Cardiac muscle cell (in vitro differentiated cells and primary cell): ENCODE results near the gene MYL7. TPM values are rescaled to one million over a fixed set of nuclear protein-coding genes. Genes with fewer than 3 reads are reported as not detected.

Experiments used
- DNase-seq, 2 donors: peaks; one replicate each; pipeline versions ENCODE4 v3.0.0 to v3.0.0-alpha.2; 2010 to 2017; ENCODE audit warnings: low read depth in 1 of 2, low spot score in 1 of 2
- H3K27ac ChIP-seq: fragments of 200-600 bp; sonication (generic); 2 replicates; pipeline ENCODE4 v1.5.1; 2016
- H3K27me3 ChIP-seq: fragments of 200-600 bp; sonication (generic); 2 replicates; pipeline ENCODE4 v1.6.0; 2016; ENCODE audit warnings: control low read depth
- H3K36me3 ChIP-seq: fragments of 200-600 bp; sonication (generic); 2 replicates; pipeline ENCODE4 v1.5.1; 2016; ENCODE audit warnings: control low read depth
- H3K4me1 ChIP-seq: fragments of 200-600 bp; sonication (generic); 2 replicates; pipeline ENCODE4 v1.8.1; 2017; ENCODE audit warnings: low read depth, mild to moderate bottlenecking, mixed run types
- H3K4me3 ChIP-seq: fragments of 200-600 bp; sonication (generic); 2 replicates; pipeline ENCODE4 v1.5.1; 2016; ENCODE audit warnings: mild to moderate bottlenecking
- H3K9me3 ChIP-seq: fragments of 200-600 bp; sonication (generic); 2 replicates; pipeline ENCODE4 v1.5.1; 2017; ENCODE audit warnings: low read depth, mild to moderate bottlenecking, control low read depth
- polyA plus RNA-seq: library from polyadenylated mRNA; unstranded; fragments of >200 nt; fragmentation: Nextera tagmentation; extraction: Ambion mirVana; gene quantifications from 2 replicates; pipeline ENCODE4 v1.2.1, GENCODE V29; 2016
- total RNA-seq: library from RNA; depleted of rRNA; stranded (reverse); fragments of >200 nt; gene quantifications from 2 replicates; pipeline ENCODE4 v1.2.3, GENCODE V29; 2016
- TF ChIP-seq, protein P1 (sequence below): IDR thresholded peaks from 2 replicates; pipeline ENCODE4 v1.5.1; 2012; ENCODE audit warnings: low read depth, mild to moderate bottlenecking, low read length

The MYL7 gene
- total and polyA plus RNA-seq, 2 experiments from 2014 or later, result 9,288 to 20,231 TPM

DNA sequence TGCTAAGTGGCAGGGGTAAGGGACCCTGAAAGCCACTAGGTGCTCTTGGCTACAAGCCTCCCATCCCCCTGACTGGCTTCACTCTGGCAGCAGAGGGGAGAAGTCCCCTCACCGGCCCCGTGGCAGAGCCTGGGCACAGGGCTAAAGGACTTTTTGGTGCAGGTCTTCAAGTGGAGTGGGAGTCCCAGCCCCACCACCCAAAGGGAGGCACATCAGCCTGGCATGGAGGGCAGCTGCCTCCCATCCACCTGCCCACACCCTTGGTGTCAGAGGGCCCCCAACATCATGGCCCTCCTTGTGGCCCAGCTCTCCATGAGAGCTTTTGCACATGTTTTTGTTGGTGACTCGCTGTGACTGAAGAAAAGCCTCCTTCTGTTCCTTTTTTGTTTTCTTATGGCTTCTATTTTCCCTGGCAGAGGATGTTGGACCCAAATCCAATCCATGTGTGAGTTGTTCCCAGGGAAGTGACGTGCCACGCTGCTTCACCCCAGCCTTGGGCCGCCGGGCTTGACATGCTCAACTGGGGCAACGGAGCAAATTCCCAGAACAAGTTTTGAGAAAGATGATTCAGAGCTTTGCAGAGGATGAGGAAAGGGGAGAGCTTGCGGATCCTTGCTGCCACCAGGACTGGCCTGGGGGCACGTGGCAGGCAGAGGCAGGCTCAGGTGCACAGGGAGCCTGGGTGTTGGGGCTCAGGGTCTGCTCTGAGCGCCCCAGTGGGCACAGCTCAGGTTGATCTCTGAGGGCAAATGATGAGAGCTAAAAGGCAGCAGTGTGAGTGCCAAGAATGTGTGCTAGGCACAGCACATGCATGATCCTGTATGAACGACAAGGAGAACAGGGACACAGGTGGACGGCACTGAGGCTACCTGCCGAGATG is 38.9 kb downstream of the MYL7 start:
- TF ChIP-seq, protein P1, sequence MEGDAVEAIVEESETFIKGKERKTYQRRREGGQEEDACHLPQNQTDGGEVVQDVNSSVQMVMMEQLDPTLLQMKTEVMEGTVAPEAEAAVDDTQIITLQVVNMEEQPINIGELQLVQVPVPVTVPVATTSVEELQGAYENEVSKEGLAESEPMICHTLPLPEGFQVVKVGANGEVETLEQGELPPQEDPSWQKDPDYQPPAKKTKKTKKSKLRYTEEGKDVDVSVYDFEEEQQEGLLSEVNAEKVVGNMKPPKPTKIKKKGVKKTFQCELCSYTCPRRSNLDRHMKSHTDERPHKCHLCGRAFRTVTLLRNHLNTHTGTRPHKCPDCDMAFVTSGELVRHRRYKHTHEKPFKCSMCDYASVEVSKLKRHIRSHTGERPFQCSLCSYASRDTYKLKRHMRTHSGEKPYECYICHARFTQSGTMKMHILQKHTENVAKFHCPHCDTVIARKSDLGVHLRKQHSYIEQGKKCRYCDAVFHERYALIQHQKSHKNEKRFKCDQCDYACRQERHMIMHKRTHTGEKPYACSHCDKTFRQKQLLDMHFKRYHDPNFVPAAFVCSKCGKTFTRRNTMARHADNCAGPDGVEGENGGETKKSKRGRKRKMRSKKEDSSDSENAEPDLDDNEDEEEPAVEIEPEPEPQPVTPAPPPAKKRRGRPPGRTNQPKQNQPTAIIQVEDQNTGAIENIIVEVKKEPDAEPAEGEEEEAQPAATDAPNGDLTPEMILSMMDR, result no peak
- H3K27ac ChIP-seq, result no peak overlapping the region
- no peaks in the 10 kb centered on the region for H3K9me3 ChIP-seq
- DNase-seq, result peak in 1 of 2 donors; percentile 43
- no peaks in the 10 kb centered on the region for H3K4me1 ChIP-seq
- H3K36me3 ChIP-seq, result no peaks in the 10 kb centered on the region
- no peak overlapping the region for H3K4me3 ChIP-seq
- H3K27me3 ChIP-seq, result no peaks in the 10 kb centered on the region

DNA sequence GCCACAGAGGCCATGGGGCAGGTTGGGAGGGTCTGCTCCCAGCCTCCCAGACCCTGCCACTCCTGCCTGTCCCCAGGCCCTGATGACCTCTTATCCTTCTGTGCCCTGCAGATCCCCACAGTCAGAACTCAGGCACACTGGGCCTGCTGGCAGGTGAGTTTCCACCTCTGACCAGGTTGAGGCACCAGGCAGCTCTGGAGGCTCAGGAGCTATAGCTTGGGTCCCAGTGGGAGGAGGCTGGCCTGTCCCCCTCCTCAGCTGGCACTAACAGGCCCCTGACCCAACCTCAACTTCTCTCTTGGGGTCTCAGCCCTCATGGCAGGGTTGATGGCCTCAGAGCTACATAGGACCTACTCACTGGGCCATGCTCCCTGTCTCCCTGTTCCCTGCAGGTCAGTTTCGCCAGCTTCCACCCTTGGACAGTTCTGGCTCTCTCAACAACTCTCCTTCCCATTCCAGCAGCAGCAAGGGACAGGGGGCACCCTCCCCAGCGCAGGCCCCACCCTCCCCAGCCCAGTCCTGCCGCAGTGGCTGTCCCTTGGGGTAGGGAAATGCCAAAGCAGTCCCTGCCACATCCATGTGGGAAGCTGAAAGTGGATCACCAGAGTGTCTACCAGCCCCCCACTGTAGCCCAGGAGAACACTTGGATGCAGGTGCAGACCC is 39.7 kb downstream of the MYL7 start:
- Histone ChIP-seq H3K9me3 (no peaks in the 10 kb centered on the region), H3K27me3 (no peaks in the 10 kb centered on the region), H3K4me1 (no peaks in the 10 kb centered on the region), H3K27ac (no peak overlapping the region), H3K4me3 (no peak overlapping the region), H3K36me3 (no peaks in the 10 kb centered on the region)
- DNase-seq, result no peak
- TF ChIP-seq, protein P1, result no peak

DNA sequence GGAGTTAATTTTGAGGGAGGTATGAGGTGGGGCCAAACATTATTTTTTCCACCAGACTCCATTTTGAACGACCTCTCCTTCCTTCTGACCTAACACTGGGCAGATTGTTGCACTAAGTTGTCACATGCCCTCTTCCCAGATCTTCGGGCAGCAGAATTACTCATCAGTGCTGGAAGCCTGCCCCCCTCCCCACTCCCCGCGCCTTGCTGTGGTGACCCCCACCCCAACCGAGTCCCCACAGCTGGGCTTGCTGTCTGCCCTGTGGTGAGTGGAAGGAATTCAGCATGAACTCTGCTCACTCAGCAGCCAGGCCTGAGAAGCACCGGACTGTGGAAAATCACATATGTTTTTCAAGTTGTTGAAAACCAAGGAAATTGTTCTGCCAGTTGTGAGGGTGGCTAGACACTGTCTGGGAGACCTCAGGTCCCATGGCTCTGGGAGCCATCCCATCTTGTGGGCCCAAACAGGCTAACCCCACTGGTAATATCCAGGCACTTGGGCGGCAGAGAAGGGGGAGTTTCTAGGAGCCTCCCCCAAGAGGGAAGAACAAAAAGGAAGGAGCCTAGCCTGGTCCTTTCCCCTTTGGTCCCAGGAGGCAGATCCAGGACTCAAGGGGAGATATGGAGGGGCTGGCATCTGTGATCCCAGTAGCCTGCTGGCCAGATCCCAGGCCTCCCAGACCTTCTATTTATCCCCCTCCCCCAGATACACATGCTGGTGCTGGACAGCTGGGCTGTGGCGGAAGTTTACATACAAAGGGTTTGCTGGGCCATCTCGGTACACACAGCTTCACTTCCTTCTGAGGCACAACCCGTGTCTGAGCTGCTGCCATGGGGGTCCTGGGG is 40.5 kb downstream of the MYL7 start:
- Histone ChIP-seq H3K4me1 (no peaks in the 10 kb centered on the region), H3K9me3 (no peaks in the 10 kb centered on the region), H3K27me3 (no peaks in the 10 kb centered on the region), H3K4me3 (no peak overlapping the region), H3K27ac (peak overlapping the region; percentile 37), H3K36me3 (no peaks in the 10 kb centered on the region)
- DNase-seq, result peak in 1 of 2 donors; percentile 85
- TF ChIP-seq, protein P1, result no peak

DNA sequence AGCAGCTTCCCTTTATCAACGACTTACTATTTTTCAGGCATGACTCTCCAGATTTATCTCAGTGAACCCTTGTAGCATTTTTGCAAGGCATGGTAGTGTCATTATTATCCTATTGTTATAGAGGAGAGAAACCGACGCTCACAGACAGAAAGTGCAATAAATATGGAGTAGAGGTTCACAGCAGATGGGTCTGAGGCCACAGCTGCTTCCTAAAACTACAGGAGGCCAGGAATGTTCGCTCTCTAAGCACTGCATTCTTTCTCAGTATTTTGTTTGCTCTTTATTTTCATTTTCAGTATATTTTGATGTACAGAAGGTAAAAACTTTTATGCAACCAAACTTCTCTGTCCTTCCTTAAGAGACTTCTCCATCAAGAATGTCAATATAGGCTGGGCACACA is 41.5 kb downstream of the MYL7 start:
- Histone ChIP-seq H3K27ac (no peak overlapping the region), H3K4me3 (no peak overlapping the region), H3K36me3 (no peaks in the 10 kb centered on the region), H3K27me3 (no peaks in the 10 kb centered on the region), H3K9me3 (no peaks in the 10 kb centered on the region), H3K4me1 (peaks cover 2% of the 10 kb centered on the region)
- no peak for DNase-seq
- TF ChIP-seq, protein P1, result no peak
